IPS DF 6.9 (cell line): Measurements from ENCODE around the gene PCK1.

Experiments
- DNase-seq: peaks from one replicate; pipeline ENCODE4 v3.0.0-alpha.2; 2013; ENCODE audit warnings: low read depth, low spot score
- H3K27ac ChIP-seq: one replicate; pipeline ENCODE4 v1.5.1; 2013; ENCODE audit warnings: low read length, control low read depth
- H3K27me3 ChIP-seq: 2 replicates; pipeline ENCODE4 v1.6.1; 2013; ENCODE audit warnings: mild to moderate bottlenecking, low read length; ENCODE audit not compliant: control insufficient read depth, insufficient read depth
- H3K36me3 ChIP-seq: 2 replicates; pipeline ENCODE4 v1.6.1; 2013; ENCODE audit warnings: low read length; ENCODE audit not compliant: control insufficient read depth, insufficient read depth
- H3K4me1 ChIP-seq: 2 replicates; pipeline ENCODE4 v1.6.1; 2013; ENCODE audit warnings: low read length; ENCODE audit not compliant: control insufficient read depth, insufficient read depth
- H3K4me3 ChIP-seq: 2 replicates; pipeline ENCODE4 v1.5.1; 2013; ENCODE audit warnings: mild to moderate bottlenecking, low read length
- H3K9me3 ChIP-seq: 2 replicates; pipeline ENCODE4 v1.6.1; 2013; ENCODE audit warnings: low read length, inconsistent platforms; ENCODE audit not compliant: control insufficient read depth, insufficient read depth
- WGBS: extraction: QIAGEN DNeasy Blood & Tissue Kit; methylation state at CpG from one replicate; pipeline ENCODE4 v1.1.7; 2013; ENCODE audit warnings: mixed read lengths, missing lambda C conversion rate; ENCODE audit not compliant: insufficient read length, insufficient coverage; 5-methylcytosine and 5-hydroxymethylcytosine counted together

Gene PCK1

GRCh38 chr20:57589728-57590484, 29.0 kb downstream of the PCK1 start:
- H3K27ac ChIP-seq, result no peak overlapping the region
- peaks cover 1% of the 10 kb centered on the region; the same call in 1 of the 2 replicates for H3K4me1 ChIP-seq
- no peaks in the 10 kb centered on the region for H3K27me3 ChIP-seq

DNA sequence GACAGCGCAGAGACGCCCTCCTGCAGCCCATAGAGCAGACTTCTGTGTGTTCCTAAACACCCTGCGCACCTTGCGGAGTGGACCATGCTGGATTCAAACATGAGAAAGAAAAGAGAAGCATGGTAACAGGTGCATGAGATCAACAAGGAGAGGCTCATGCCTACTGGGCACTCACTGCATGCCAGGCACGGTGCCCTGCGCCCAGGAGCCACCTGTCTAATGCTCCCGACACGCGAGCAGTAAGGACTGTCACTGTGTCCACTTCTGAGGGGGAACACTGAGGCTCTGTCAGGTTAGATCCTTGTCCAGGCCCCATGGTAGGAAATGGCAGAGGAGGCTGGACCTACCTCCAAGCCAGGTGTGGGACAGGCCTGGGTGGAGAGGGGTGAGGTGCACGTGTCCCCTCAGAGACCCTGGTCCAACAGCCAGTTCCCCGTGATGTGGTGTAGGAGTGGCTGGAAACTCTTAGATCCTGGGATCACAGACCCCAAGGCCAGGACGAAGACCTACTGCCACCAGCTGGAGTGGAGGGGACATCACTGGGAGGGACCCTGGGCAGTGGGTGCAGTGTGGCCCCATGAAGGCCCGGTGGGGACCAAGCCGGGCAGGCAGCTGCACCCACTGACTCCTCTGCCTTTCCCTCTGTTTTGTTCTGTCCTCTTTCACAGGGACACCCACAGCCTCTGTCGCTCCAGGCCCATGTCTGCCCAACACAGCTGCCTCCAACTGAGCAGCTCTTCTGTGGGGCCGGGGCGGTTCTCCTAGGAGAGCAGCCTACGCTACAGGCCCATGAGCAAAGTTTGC, 29.8 kb downstream of the PCK1 start:
- H3K4me3 ChIP-seq, result no peak overlapping the region
- H3K27me3 ChIP-seq, result no peaks in the 10 kb centered on the region
- no CpG with 5 or more reads among the region's 18 CpGs for WGBS
- no peak overlapping the region for H3K27ac ChIP-seq
- no peak for DNase-seq
- H3K36me3 ChIP-seq, result no peaks in the 10 kb centered on the region
- peaks cover 1% of the 10 kb centered on the region; the same call in 1 of the 2 replicates for H3K4me1 ChIP-seq
- H3K9me3 ChIP-seq, result no peaks in the 10 kb centered on the region

More at GRCh38 chr20:57589728-57590484, 29.0 kb downstream of the PCK1 start:
- no peak for DNase-seq
- H3K9me3 ChIP-seq, result no peaks in the 10 kb centered on the region
- no CpG with 5 or more reads among the region's 16 CpGs for WGBS
- H3K4me3 ChIP-seq, result no peak overlapping the region
- H3K36me3 ChIP-seq, result no peaks in the 10 kb centered on the region

DNA sequence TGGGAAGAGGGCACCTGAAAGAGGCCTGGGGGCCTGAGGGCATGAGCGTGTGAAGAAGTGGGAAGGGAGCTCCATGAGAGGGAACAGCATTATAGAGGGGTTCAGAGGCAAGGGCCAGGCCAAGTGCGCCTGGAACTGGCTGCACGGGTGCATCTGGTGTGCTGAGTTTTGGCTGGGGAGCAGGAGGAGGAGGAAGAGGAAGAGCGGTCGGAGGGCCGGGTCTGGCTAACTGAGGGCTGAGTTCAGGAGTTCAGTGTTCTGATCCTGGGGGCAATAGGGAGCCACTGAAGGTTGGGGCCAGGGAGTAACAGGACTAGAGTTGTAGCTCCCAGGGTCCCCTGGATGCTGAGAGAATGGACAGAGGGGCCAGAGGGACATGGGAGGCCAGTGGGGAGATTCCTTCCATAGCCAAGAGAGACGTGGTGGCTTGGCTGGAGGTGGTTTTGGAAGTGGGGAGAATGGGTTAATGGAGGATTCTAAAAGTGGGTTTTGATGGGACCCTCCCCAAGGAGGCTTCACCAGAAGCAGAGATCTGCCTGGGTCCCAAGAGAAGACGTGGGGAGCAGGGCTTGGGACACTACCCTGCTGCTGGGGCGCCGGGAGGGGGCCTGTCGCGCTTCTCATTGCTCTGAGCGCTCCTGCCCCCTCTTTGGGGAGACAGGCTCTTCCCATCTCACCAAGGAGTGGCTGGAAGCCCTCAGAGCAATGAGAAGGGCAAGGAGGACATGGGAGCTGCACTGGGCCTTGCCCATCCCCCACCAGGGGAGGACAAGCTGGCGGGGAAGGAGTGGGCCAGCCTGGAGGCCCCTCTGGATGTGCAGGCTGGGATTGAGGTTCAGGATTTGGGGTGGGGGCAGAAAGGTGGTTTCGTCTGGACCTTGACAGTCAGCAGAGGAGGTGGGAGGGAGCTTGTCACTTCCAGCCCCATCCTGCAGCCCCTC, 30.6 kb downstream of the PCK1 start:
- no peak overlapping the region for H3K27ac ChIP-seq
- no CpG with 5 or more reads among the region's 15 CpGs for WGBS
- no peak overlapping the region for H3K4me3 ChIP-seq
- no peaks in the 10 kb centered on the region; the same call in 1 of the 2 replicates for H3K4me1 ChIP-seq
- DNase-seq, result no peak
- no peaks in the 10 kb centered on the region for H3K27me3 ChIP-seq
- H3K36me3 ChIP-seq, result no peaks in the 10 kb centered on the region
- no peaks in the 10 kb centered on the region for H3K9me3 ChIP-seq

- no peak for DNase-seq
- H3K27ac ChIP-seq, result no peak overlapping the region
- H3K36me3 ChIP-seq, result no peaks in the 10 kb centered on the region
- H3K4me3 ChIP-seq, result no peak overlapping the region
- no peaks in the 10 kb centered on the region; the same call in 1 of the 2 replicates for H3K4me1 ChIP-seq
- no peaks in the 10 kb centered on the region for H3K9me3 ChIP-seq
- no peaks in the 10 kb centered on the region for H3K27me3 ChIP-seq
- WGBS, result no CpG with 5 or more reads among the region's 22 CpGs
Measured at GRCh38 chr20:57592263-57593092, 31.6 kb downstream of the PCK1 start.

DNA sequence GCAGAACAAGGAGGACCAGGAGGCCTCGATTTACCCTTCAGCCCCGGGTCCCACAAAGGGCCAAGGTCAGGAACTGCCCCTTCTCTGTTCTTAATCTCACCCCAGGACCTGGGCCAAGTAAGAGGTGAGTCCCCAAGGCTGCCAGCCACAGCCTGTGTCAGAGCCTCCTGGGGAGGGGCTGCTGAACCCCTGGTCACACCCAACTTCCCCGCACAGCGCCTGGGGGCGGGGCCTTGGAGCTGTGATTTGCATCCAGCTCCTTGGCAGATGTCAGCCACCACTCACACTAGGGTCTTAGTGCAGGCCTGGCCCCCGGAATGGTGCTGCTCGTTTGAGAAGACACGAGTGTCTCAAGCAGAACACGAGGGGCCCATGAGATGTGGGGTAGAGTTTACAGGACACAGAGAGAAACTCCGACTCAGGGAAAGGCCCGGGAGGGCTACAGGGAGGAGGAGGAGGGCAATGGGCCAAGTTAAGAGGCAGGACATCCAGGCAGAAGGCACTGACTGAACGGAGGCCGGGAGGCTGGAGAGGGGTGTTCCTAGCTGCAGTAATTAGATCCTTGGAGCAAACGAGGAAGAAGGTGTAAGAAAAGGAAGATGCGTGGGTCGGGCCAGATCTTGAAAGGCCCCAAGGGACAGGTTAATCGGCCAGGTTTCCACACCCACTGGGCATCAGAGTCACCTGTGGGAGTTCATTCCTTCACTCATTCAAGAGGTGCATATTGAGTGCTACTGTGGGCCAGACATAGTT, 32.4 kb downstream of the PCK1 start:
- H3K4me3 ChIP-seq, result no peak overlapping the region
- no peaks in the 10 kb centered on the region for H3K27me3 ChIP-seq
- H3K4me1 ChIP-seq, result peaks cover 1% of the 10 kb centered on the region; the same call in 1 of the 2 replicates
- DNase-seq, result no peak
- H3K27ac ChIP-seq, result no peak overlapping the region
- no peaks in the 10 kb centered on the region for H3K36me3 ChIP-seq
- no CpG with 5 or more reads among the region's 17 CpGs for WGBS
- no peaks in the 10 kb centered on the region for H3K9me3 ChIP-seq

DNA sequence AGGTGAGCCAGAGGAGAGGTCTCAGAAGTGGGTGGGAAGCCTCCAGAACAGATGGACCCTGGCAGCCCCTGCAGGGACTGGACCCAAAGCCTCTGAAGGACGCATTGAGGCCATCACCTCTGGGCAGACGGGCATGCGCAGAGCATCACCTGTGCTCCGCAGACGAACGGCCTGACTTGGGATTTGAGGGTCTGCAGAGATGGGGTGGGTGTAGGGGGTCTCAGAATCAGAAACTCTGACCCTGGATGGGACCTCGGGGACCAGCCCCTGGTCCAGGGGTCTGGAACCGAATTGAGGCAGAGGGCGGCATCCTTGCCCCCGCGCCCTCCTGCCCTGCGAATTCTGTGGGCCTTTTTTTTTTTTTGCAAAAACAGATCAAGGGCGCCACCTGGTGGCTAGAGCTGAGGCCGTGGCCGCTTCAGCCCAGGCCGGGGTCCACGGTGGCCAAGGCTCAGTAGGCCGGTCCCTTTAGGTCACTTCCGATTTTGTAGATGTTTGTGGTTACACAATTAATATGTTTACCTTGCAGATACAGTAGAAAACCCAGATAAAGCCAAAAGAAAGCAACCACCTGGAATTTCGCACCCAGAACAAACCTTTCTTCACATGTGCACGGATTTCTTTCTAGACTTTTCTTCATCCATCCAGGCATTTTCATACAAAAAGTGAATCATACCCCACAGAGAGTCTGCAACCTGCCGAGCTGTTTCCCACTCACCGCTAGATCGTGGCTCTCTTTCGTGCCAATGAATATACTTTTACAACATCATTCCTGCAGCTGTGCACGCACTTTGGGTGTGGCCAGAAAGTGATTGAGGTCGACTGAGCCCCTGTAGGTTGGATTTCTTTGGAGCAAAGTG, 33.4 kb downstream of the PCK1 start:
- Histone ChIP-seq H3K36me3 (no peaks in the 10 kb centered on the region), H3K4me3 (no peak overlapping the region), H3K27ac (no peak overlapping the region), H3K4me1 (peaks cover 1% of the 10 kb centered on the region; the same call in 1 of the 2 replicates), H3K27me3 (no peaks in the 10 kb centered on the region), H3K9me3 (no peaks in the 10 kb centered on the region)
- no CpG with 5 or more reads among the region's 27 CpGs for WGBS
- no peak for DNase-seq

DNA sequence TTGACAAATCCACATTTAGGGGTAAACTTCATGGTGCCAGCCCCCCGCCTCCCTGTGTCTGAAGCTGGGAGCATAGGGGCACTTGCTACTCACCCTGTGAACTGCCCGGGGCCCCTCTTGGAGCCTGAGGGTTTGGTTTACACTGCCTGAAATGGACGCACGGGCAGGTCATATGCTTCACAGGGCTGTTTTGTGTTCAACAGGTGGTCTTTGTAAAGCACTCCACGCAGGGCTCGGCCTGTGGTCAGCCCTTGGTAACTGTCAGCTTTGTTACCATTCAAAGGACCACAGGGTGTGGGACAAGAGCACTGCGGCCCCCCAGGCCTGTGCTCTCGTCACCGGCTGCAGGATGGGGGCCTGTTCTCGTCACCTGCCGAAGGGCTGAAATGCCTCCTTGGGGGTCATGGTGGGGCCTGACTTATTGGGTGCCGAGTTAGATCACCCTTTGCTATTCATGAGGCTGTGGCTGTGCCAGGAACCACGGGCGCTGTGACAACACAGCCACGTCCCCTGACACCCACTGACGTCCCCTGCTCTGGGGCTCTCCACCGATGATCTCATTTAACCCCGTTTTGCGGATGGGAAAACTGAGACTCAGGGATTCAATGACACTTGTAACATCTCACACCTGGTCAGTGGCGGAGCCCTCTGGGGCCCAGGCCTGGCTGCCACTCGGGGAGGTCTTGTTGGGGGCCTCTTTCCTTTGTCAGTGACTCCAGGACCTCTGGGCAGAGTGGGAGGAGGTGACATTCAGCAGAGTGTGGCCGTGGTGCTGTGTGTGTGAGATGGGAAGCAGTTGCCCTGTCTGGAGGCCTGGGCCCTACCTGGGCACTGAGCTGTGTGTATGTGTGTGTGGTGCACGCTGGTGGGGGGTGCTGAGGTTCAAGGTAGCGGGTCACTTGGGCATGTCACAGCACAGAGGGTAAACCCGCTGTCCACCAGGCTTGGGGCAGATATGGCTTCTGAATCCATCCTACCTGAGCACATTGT, 34.4 kb downstream of the PCK1 start:
- H3K27ac ChIP-seq, result no peak overlapping the region
- DNase-seq, result no peak
- no peaks in the 10 kb centered on the region for H3K9me3 ChIP-seq
- H3K4me1 ChIP-seq, result 0 out of 2 replicates have a peak, but pooled peaks cover 1% of the 10 kb centered on the region
- no peaks in the 10 kb centered on the region for H3K27me3 ChIP-seq
- no CpG with 5 or more reads among the region's 25 CpGs for WGBS
- H3K4me3 ChIP-seq, result no peak overlapping the region
- H3K36me3 ChIP-seq, result no peaks in the 10 kb centered on the region

DNA sequence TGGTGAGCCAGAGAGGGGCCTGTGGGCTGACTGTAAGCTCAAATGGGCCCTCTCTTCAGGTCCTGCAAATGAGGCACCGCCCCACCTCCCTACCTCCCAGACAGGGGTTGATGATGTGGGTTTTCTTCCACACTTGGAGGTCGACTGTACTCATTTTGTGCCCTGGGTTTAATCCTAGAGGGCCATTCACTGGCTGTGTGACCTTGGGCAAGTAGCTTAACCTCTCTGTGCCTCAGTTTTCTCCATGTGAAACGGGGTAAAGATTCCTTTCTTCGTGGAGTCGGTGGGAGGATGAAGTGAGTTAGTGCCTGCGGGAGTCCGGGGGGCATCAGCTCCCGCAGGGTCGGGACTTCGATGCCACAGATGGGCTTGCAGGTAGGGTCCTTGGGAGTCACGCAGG, 35.4 kb downstream of the PCK1 start:
- no peaks in the 10 kb centered on the region for H3K36me3 ChIP-seq
- no peak overlapping the region for H3K4me3 ChIP-seq
- 0 out of 2 replicates have a peak, but pooled peaks cover 1% of the 10 kb centered on the region for H3K4me1 ChIP-seq
- no peaks in the 10 kb centered on the region for H3K27me3 ChIP-seq
- no CpG with 5 or more reads among the region's 11 CpGs for WGBS
- H3K9me3 ChIP-seq, result no peaks in the 10 kb centered on the region
- H3K27ac ChIP-seq, result no peak overlapping the region
- DNase-seq, result no peak
